ENCODE measurements around the gene LGR4. TPM values are rescaled to one million over a fixed set of nuclear protein-coding genes. Genes with fewer than 3 reads are reported as not detected.
A peak's percentile ranks its signal among the peaks of the same experiment; 100 is the strongest.

LGR4 gene
- total RNA-seq, 3 donors from 2014 or later (not counting 1 experiment from before 2014, with no cell fraction given), result 0.08 to 0.70 (median 0.35) TPM

DNA sequence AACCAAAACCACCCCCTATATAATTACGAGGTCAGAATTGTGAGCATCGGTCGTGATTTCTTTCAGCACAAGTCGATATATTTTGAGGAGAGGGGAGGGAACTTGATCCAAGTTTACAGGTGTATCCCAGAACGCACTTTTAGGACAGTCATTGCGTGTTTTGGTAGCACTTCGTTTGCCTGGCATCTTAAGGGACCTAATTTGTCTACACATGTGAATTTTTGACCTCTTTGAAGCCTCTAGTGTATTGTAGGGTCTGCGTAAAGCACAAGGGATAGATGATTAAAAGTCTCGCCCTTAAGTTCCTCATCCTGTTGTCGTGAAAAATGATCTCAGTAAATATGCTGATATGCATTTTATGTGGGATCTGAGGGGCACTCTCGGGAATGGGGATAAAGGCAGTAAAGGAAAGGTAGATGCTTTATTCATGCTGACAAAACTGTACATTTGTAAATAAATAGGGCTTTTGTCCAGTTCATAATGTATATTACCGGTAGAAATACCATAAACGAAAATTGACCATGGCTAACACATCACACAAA is 108.9 kb downstream of the LGR4 start:
- H3K9me3 Mint-ChIP-seq, result no peaks in the 10 kb centered on the region
- peak overlapping the region; percentile 89 for H3K4me3 Mint-ChIP-seq
- H3K27me3 ChIP-seq (ENCODE audit: control insufficient read depth, insufficient read depth, low read length), result no peaks in the 10 kb centered on the region
- peak overlapping the region; percentile 81 to 86 for H3K27ac Mint-ChIP-seq
- 37% methylated on average over 11 of the region's 13 CpGs for WGBS (ENCODE audit: insufficient coverage)
- H3K4me1 ChIP-seq (ENCODE audit: control insufficient read depth, insufficient read depth, low read length), result peaks cover 5% of the 10 kb centered on the region
- no peaks in the 10 kb centered on the region for H3K36me3 ChIP-seq (ENCODE audit: control insufficient read depth, insufficient read depth, low read length)
- no peak for DNase-seq
- peaks cover 19 to 23% of the 10 kb centered on the region in 2 donors for H3K4me1 Mint-ChIP-seq
- no peaks in the 10 kb centered on the region for H3K9me3 ChIP-seq (ENCODE audit: control insufficient read depth, insufficient read depth, low read length)
- intact Hi-C loops (cut with micrococcal nuclease), result loop anchor here (1.0 kb wide), 1 partner anchor 143 kb away; the partner anchor contains the start of gene LIN7C
- ATAC-seq, result no peak
- H3K4me3 ChIP-seq (ENCODE audit: low read length), result peak overlapping the region; percentile 81
- peak overlapping the region; percentile 1 for H3K27ac ChIP-seq (ENCODE audit: low read length)
- peaks cover 0 to 10% of the 10 kb centered on the region in 2 donors for H3K27me3 Mint-ChIP-seq (ENCODE audit: low read depth in 2 of 2)
- no peak for TF ChIP-seq CTCF (IDR thresholded peaks at IDR 0.05)
- H3K36me3 Mint-ChIP-seq, result no peaks in the 10 kb centered on the region

GRCh38 chr11:27362749-27363575 is 109.6 kb downstream of the LGR4 start, which contains the start of gene CCDC34:
Gene CCDC34 (minus strand): TSS chr11:27363215. CDS start chr11:27363194, 21 bp downstream.
- Mint-ChIP-seq H3K4me3 (peak within 1 kb of the TSS; percentile 89), H3K4me1 (peaks cover 19 to 23% of the 10 kb centered on the region in 2 donors), H3K27me3 (ENCODE audit: low read depth in 2 of 2) (peaks cover 0 to 7% of the 10 kb centered on the region in 2 donors), H3K36me3 (no peaks in the 10 kb centered on the region), H3K27ac (peak within 1 kb of the TSS; percentile 81 to 86), H3K9me3 (no peaks in the 10 kb centered on the region)
- no peaks in the 10 kb centered on the region for H3K36me3 ChIP-seq (ENCODE audit: control insufficient read depth, insufficient read depth, low read length)
- H3K9me3 ChIP-seq (ENCODE audit: control insufficient read depth, insufficient read depth, low read length), result no peaks in the 10 kb centered on the region
- no peaks in the 10 kb centered on the region for H3K27me3 ChIP-seq (ENCODE audit: control insufficient read depth, insufficient read depth, low read length)
- no peak for TF ChIP-seq CTCF (IDR thresholded peaks at IDR 0.05)
- intact Hi-C loops (cut with micrococcal nuclease), result loop anchor here (1.0 kb wide), 1 partner anchor 143 kb away; the partner anchor contains the start of gene LIN7C
- DNase-seq (peak; percentile 82 to 96), ATAC-seq (peak; percentile 96 to 99 (median 99))
- H3K4me3 ChIP-seq (ENCODE audit: low read length), result peak within 1 kb of the TSS; percentile 81
- under 1% methylated on average over 57 of the region's 57 CpGs for WGBS (ENCODE audit: insufficient coverage)
- H3K27ac ChIP-seq (ENCODE audit: low read length), result peak within 1 kb of the TSS; percentile 1
- peaks cover 5% of the 10 kb centered on the region for H3K4me1 ChIP-seq (ENCODE audit: control insufficient read depth, insufficient read depth, low read length)

- ATAC-seq (no peak), DNase-seq (no peak)
- H3K36me3 ChIP-seq (ENCODE audit: control insufficient read depth, insufficient read depth, low read length), result no peaks in the 10 kb centered on the region
- intact Hi-C loops (cut with micrococcal nuclease), result no loop called here
- H3K27me3 Mint-ChIP-seq (ENCODE audit: low read depth in 2 of 2), result no peaks in the 10 kb centered on the region
- H3K4me1 Mint-ChIP-seq, result peaks cover 19 to 23% of the 10 kb centered on the region in 2 donors
- H3K27me3 ChIP-seq (ENCODE audit: control insufficient read depth, insufficient read depth, low read length), result no peaks in the 10 kb centered on the region
- H3K36me3 Mint-ChIP-seq, result no peaks in the 10 kb centered on the region
- H3K9me3 ChIP-seq (ENCODE audit: control insufficient read depth, insufficient read depth, low read length), result no peaks in the 10 kb centered on the region
- no peak for TF ChIP-seq CTCF (IDR thresholded peaks at IDR 0.05)
- H3K27ac ChIP-seq (ENCODE audit: low read length), result no peak overlapping the region
- H3K4me3 Mint-ChIP-seq, result peak overlapping the region; percentile 89
- H3K9me3 Mint-ChIP-seq, result no peaks in the 10 kb centered on the region
- no peak overlapping the region for H3K4me3 ChIP-seq (ENCODE audit: low read length)
- WGBS (ENCODE audit: insufficient coverage), result 91% methylated on average over 8 of the region's 8 CpGs
- no peak overlapping the region for H3K27ac Mint-ChIP-seq
- H3K4me1 ChIP-seq (ENCODE audit: control insufficient read depth, insufficient read depth, low read length), result peaks cover 5% of the 10 kb centered on the region
These were observed 110.8 kb downstream of the LGR4 start for GRCh38 chr11:27361649-27362431.
